A549 (cell line): ENCODE measurements around the gene KSR2. TPM values are rescaled to one million over a fixed set of nuclear protein-coding genes. Genes with fewer than 3 reads are reported as not detected.

ENCODE experiments used
- ATAC-seq, 2 experiments: fragments of 200-7000 bp in 1 of 2; fragments of >200 bp in 1 of 2; cut with Nextera tagmentation in 1 of 2; cut with Tn5 transposase in 1 of 2; 3 replicates each; pipeline versions ENCODE4 v1.8.0 to v1.9.1; 2018 to 2020; ENCODE audit warnings: mild to moderate bottlenecking in 1 of 2, moderate library complexity in 1 of 2
- CTCF ChIA-PET: fragments of 300-600 bp; sonication (Branson Sonifier 250); formaldehyde crosslinking; extraction: SDS; loops from one replicate; lab custom pipeline; 2021; ENCODE audit warnings: antibody characterized with exemption, inconsistent platforms; lab: Yijun Ruan, JAX
- POLR2A ChIA-PET: fragments of 350-600 bp; formaldehyde crosslinking; extraction: SDS; loops from one replicate; lab custom pipeline; 2021; ENCODE audit warnings: antibody characterized with exemption, inconsistent platforms; lab: Yijun Ruan, JAX
- DNase-seq, 2 experiments: peaks; one replicate each; pipeline versions ENCODE4 v3.0.0 to v3.0.0-alpha.2; 2011 to 2016; ENCODE audit warnings: low read depth in 1 of 2, low spot score in 1 of 2
- FAIRE-seq: peaks from 2 replicates; lab custom pipeline; 2011; peaks lifted over from hg19 to GRCh38; lab: Jason Lieb, UNC
- H3K27ac ChIP-seq, 2 experiments: fragments of >200 bp; sonication (Bioruptor Twin); formaldehyde crosslinking; 3 replicates each; pipeline ENCODE4 v1.5.1; 2016 to 2017
- H3K4me1 ChIP-seq: fragments of >200 bp; sonication (Bioruptor Twin); formaldehyde crosslinking; 3 replicates; pipeline ENCODE4 v1.6.1; 2016
- H3K4me2 ChIP-seq: fragments of >200 bp; sonication (Bioruptor Twin); formaldehyde crosslinking; 3 replicates; pipeline ENCODE4 v1.6.1; 2016
- H3K4me3 ChIP-seq: fragments of >200 bp; sonication (Bioruptor Twin); formaldehyde crosslinking; 3 replicates; pipeline ENCODE4 v1.5.1; 2016
- H3K9me3 ChIP-seq: fragments of >200 bp; sonication (Bioruptor Twin); formaldehyde crosslinking; 3 replicates; pipeline ENCODE4 v1.6.1; 2016
- ATOH8 ChIP-seq: fragments of 250-450 bp; sonication (Bioruptor Pico); IDR thresholded peaks from 2 replicates; pipeline ENCODE4 v1.5.0; 2020; ENCODE audit warnings: low read depth, mild to moderate bottlenecking, moderate library complexity
- BCL3 ChIP-seq: fragments of >200 bp; sonication (Bioruptor Twin); formaldehyde crosslinking; IDR thresholded peaks from 3 replicates; pipeline ENCODE4 v1.6.1; 2016
- CBX2 ChIP-seq: fragments of 200-600 bp; sonication (generic); IDR thresholded peaks from 2 replicates; pipeline ENCODE4 v1.6.1; 2016; ENCODE audit warnings: low read depth, mild to moderate bottlenecking, borderline replicate concordance
- CHD2 ChIP-seq: fragments of 150-350 bp; IDR thresholded peaks from 2 replicates; pipeline ENCODE4 v1.6.1; 2014; ENCODE audit warnings: low read length; ENCODE audit not compliant: partially characterized antibody
- EHF ChIP-seq: fragments of 250-450 bp; sonication (Bioruptor Pico); IDR thresholded peaks from 2 replicates; pipeline ENCODE4 v1.5.0; 2020; ENCODE audit warnings: mild to moderate bottlenecking
- EHMT2 ChIP-seq: fragments of 200-600 bp; sonication (generic); IDR thresholded peaks from 2 replicates; pipeline ENCODE4 v1.6.1; 2016; ENCODE audit warnings: antibody characterized with exemption, low read depth, mild to moderate bottlenecking, moderate library complexity
- HDAC2 ChIP-seq: fragments of 200-600 bp; sonication (generic); IDR thresholded peaks from 2 replicates; pipeline ENCODE4 v1.6.1; 2016
- HES2 ChIP-seq: fragments of >200 bp; sonication (Bioruptor Twin); formaldehyde crosslinking; IDR thresholded peaks from 2 replicates; pipeline ENCODE4 v1.6.1; 2016
- JUN ChIP-seq, 2 experiments: fragments of >200 bp; sonication (Bioruptor Twin); formaldehyde crosslinking; IDR thresholded peaks; 2 replicates in 1 of 2; 3 replicates in 1 of 2; pipeline ENCODE4 v1.6.1; 2016 to 2017
- JUNB ChIP-seq: fragments of >200 bp; sonication (Bioruptor Twin); formaldehyde crosslinking; IDR thresholded peaks from 2 replicates; pipeline ENCODE4 v1.6.1; 2016
- KDM1A ChIP-seq: fragments of 200-600 bp; sonication (generic); IDR thresholded peaks from 2 replicates; pipeline ENCODE4 v1.6.1; 2016; ENCODE audit warnings: low read depth, mild to moderate bottlenecking
- KDM5A ChIP-seq: fragments of 200-600 bp; sonication (generic); IDR thresholded peaks from 2 replicates; pipeline ENCODE4 v1.6.1; 2016; ENCODE audit warnings: antibody characterized with exemption, mild to moderate bottlenecking
- MAZ ChIP-seq: fragments of 150-350 bp; IDR thresholded peaks from 2 replicates; pipeline ENCODE4 v1.6.1; 2014; ENCODE audit warnings: antibody characterized with exemption, low read depth, low read length, borderline replicate concordance
- NFE2L2 ChIP-seq: fragments of 150-350 bp; conservative IDR thresholded peaks from 2 replicates; pipeline ENCODE4 v1.6.1; 2014; ENCODE audit warnings: low read length
- NPAS2 ChIP-seq: fragments of 250-450 bp; sonication (Bioruptor Pico); IDR thresholded peaks from 2 replicates; pipeline ENCODE4 v1.8.0; 2022; ENCODE audit warnings: mild to moderate bottlenecking, moderate library complexity, borderline replicate concordance
- NR3C1 ChIP-seq: fragments of >200 bp; sonication (Bioruptor Twin); formaldehyde crosslinking; IDR thresholded peaks from 3 replicates; pipeline ENCODE4 v1.6.1; 2017
- POLR2A ChIP-seq: IDR thresholded peaks from 2 replicates; pipeline ENCODE4 v1.6.1; 2012; ENCODE audit warnings: mild to moderate bottlenecking, low read length
- RFX5 ChIP-seq: fragments of 450-650 bp; IDR thresholded peaks from 2 replicates; pipeline ENCODE4 v1.7.1; 2014; ENCODE audit warnings: antibody characterized with exemption, mild to moderate bottlenecking, moderate library complexity
- RNF2 ChIP-seq: fragments of 200-600 bp; sonication (generic); IDR thresholded peaks from 2 replicates; pipeline ENCODE4 v1.6.1; 2016; ENCODE audit warnings: low read depth, mild to moderate bottlenecking, antibody characterized with exemption, moderate library complexity, borderline replicate concordance
- TP53 ChIP-seq: fragments of 250-450 bp; sonication (Bioruptor Pico); IDR thresholded peaks from 2 replicates; pipeline ENCODE4 v1.5.0; 2021; ENCODE audit warnings: mild to moderate bottlenecking, moderate library complexity
- ZNF302 ChIP-seq: fragments of 250-450 bp; sonication (Bioruptor Pico); IDR thresholded peaks from 2 replicates; pipeline ENCODE4 v1.9.0; 2021; ENCODE audit warnings: inconsistent platforms, mild to moderate bottlenecking, moderate library complexity
- WGBS: methylation state at CpG from one replicate; pipeline ENCODE4 v1.1.6; 2017; ENCODE audit errors: missing lambda C conversion rate; 5-methylcytosine and 5-hydroxymethylcytosine counted together
- polyA plus RNA-seq, 4 experiments: library from polyadenylated mRNA; depleted of rRNA in 3 of 4; stranded (reverse); fragments of >200 nt; fragmentation: RNase III in 1 of 4; extraction: RNeasy Plus Mini Kit Qiagen cat#74134 plus additional on column Dnase treatment in 1 of 4; gene quantifications; 2 replicates in 3 of 4; 3 replicates in 1 of 4; pipeline ENCODE4 v1.2.3, GENCODE V29; 2011 to 2017
- TF ChIP-seq, protein P1 (sequence below): IDR thresholded peaks from 2 replicates; pipeline ENCODE4 v1.6.1; 2012
- TF ChIP-seq, protein P2 (sequence below): IDR thresholded peaks from 2 replicates; pipeline ENCODE4 v1.6.1; 2012
- TF ChIP-seq, protein P3 (sequence below): fragments of 450-650 bp; IDR thresholded peaks from 2 replicates; pipeline ENCODE4 v1.6.1; 2014; ENCODE audit warnings: antibody characterized with exemption
- TF ChIP-seq, protein P4 (sequence below): IDR thresholded peaks from 2 replicates; pipeline ENCODE4 v1.6.1; 2012; ENCODE audit warnings: low read depth, borderline replicate concordance
- TF ChIP-seq, protein P5 (sequence below): fragments of 150-350 bp; IDR thresholded peaks from 2 replicates; pipeline ENCODE4 v1.6.1; 2014; ENCODE audit warnings: low read depth, mild to moderate bottlenecking, low read length

KSR2 gene
- polyA plus RNA-seq, 2 of the 4 experiments (the other 2 are of a cell fraction) = 0.37 to 1.2 TPM

GRCh38 chr12:118015306-118015705 is 46.5 kb upstream of the KSR2 start:
- ChIA-PET POLR2A (no interaction called here), CTCF (interaction anchor here (3.1 kb wide), 1 partner anchor 140 kb away, joined by 28 read pairs; no protein-coding TSS in a partner anchor)
- FAIRE-seq = no peak

GRCh38 chr12:118013283-118013682 is 44.5 kb upstream of the KSR2 start:
- no peak for FAIRE-seq
- ATAC-seq = no peak
- Histone ChIP-seq H3K4me1 (peaks cover 16% of the 10 kb centered on the region), H3K4me3 (no peak overlapping the region), H3K4me2 (no peak overlapping the region), H3K9me3 (no peaks in the 10 kb centered on the region), H3K27ac (no peak overlapping the region)
- ChIA-PET POLR2A (no interaction called here), CTCF (interaction anchor here (0.5 to 1.0 kb wide), 2 partner anchors 13 to 20 kb away, joined by 3 to 4 read pairs; no protein-coding TSS in a partner anchor)
- 81% methylated on average over 3 of the region's 3 CpGs for WGBS
- TF ChIP-seq MAZ (no peak), EHMT2 (no peak), KDM1A (no peak), RNF2 (no peak), JUNB (no peak), TP53 (no peak), NR3C1 (no peak), HES2 (no peak), NPAS2 (no peak), HDAC2 (no peak), POLR2A (no peak), ATOH8 (CRISPR knock-in tag) (no peak), EHF (no peak), RFX5 (no peak), CBX2 (no peak), ZNF302 (CRISPR knock-in tag) (no peak)
- TF ChIP-seq, protein P1, sequence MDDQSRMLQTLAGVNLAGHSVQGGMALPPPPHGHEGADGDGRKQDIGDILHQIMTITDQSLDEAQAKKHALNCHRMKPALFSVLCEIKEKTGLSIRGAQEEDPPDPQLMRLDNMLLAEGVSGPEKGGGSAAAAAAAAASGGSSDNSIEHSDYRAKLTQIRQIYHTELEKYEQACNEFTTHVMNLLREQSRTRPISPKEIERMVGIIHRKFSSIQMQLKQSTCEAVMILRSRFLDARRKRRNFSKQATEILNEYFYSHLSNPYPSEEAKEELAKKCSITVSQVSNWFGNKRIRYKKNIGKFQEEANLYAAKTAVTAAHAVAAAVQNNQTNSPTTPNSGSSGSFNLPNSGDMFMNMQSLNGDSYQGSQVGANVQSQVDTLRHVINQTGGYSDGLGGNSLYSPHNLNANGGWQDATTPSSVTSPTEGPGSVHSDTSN = no peak
- TF ChIP-seq, protein P2, sequence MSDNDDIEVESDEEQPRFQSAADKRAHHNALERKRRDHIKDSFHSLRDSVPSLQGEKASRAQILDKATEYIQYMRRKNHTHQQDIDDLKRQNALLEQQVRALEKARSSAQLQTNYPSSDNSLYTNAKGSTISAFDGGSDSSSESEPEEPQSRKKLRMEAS = no peak
- TF ChIP-seq, protein P3, sequence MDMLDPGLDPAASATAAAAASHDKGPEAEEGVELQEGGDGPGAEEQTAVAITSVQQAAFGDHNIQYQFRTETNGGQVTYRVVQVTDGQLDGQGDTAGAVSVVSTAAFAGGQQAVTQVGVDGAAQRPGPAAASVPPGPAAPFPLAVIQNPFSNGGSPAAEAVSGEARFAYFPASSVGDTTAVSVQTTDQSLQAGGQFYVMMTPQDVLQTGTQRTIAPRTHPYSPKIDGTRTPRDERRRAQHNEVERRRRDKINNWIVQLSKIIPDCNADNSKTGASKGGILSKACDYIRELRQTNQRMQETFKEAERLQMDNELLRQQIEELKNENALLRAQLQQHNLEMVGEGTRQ = no peak
- TF ChIP-seq, protein P4, sequence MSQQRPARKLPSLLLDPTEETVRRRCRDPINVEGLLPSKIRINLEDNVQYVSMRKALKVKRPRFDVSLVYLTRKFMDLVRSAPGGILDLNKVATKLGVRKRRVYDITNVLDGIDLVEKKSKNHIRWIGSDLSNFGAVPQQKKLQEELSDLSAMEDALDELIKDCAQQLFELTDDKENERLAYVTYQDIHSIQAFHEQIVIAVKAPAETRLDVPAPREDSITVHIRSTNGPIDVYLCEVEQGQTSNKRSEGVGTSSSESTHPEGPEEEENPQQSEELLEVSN = no peak
- no peak for DNase-seq

More at GRCh38 chr12:118015306-118015705, 46.5 kb upstream of the KSR2 start:
- 91% methylated on average over 2 of the region's 2 CpGs for WGBS
- H3K4me2 ChIP-seq = no peak overlapping the region
- no peak for ATAC-seq
- peak overlapping the region in 1 of 2 experiments; percentile 77; a peak in 2 of 6 replicates for H3K27ac ChIP-seq
- no peak overlapping the region for H3K4me3 ChIP-seq
- H3K4me1 ChIP-seq = peaks cover 16% of the 10 kb centered on the region
- DNase-seq = no peak
- H3K9me3 ChIP-seq = no peaks in the 10 kb centered on the region
- TF ChIP-seq BCL3 (no peak), KDM5A (no peak), CHD2 (no peak), JUN (IDR thresholded peaks at IDR 0.05) (no peak), NFE2L2 (no peak)
- TF ChIP-seq, protein P5, sequence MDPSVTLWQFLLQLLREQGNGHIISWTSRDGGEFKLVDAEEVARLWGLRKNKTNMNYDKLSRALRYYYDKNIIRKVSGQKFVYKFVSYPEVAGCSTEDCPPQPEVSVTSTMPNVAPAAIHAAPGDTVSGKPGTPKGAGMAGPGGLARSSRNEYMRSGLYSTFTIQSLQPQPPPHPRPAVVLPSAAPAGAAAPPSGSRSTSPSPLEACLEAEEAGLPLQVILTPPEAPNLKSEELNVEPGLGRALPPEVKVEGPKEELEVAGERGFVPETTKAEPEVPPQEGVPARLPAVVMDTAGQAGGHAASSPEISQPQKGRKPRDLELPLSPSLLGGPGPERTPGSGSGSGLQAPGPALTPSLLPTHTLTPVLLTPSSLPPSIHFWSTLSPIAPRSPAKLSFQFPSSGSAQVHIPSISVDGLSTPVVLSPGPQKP = no peak
